Ishikawa (cell line): ENCODE measurements around the gene GJD4.

Experiments
- CEBPB ChIP-seq: IDR thresholded peaks from 2 replicates; pipeline ENCODE4 v1.6.1; 2012
- CREB1 ChIP-seq: IDR thresholded peaks from 2 replicates; pipeline ENCODE4 v1.6.1; 2012; ENCODE audit warnings: low read depth
- EGR1 ChIP-seq: IDR thresholded peaks from 2 replicates; pipeline ENCODE4 v1.6.1; 2012
- EP300 ChIP-seq: IDR thresholded peaks from 2 replicates; pipeline ENCODE4 v1.6.1; 2012; ENCODE audit warnings: borderline replicate concordance
- FOXM1 ChIP-seq: IDR thresholded peaks from 2 replicates; pipeline ENCODE4 v1.6.1; 2012; ENCODE audit warnings: low read depth, borderline replicate concordance
- MAX ChIP-seq: IDR thresholded peaks from 2 replicates; pipeline ENCODE4 v1.6.1; 2012
- NFIC ChIP-seq: IDR thresholded peaks from 2 replicates; pipeline ENCODE4 v1.6.1; 2012
- RAD21 ChIP-seq: IDR thresholded peaks from 2 replicates; pipeline ENCODE4 v1.6.1; 2012; ENCODE audit warnings: low read depth
- REST ChIP-seq: IDR thresholded peaks from 2 replicates; pipeline ENCODE4 v1.6.1; 2012; ENCODE audit warnings: low read depth, mild to moderate bottlenecking
- TAF1 ChIP-seq: IDR thresholded peaks from 2 replicates; pipeline ENCODE4 v1.6.1; 2012; ENCODE audit warnings: low read depth, mild to moderate bottlenecking
- TCF12 ChIP-seq: IDR thresholded peaks from 2 replicates; pipeline ENCODE4 v1.6.1; 2012; ENCODE audit warnings: low read depth
- TEAD4 ChIP-seq: IDR thresholded peaks from 2 replicates; pipeline ENCODE4 v1.6.1; 2012
- USF1 ChIP-seq: IDR thresholded peaks from 2 replicates; pipeline ENCODE4 v1.6.1; 2012
- YY1 ChIP-seq: IDR thresholded peaks from 2 replicates; pipeline ENCODE4 v1.6.1; 2012; ENCODE audit warnings: low read depth
- ZBTB7A ChIP-seq: IDR thresholded peaks from 2 replicates; pipeline ENCODE4 v1.6.1; 2012; ENCODE audit warnings: low read depth

The GJD4 gene

GRCh38 chr10:35594115-35595079 is 10.7 kb upstream of the GJD4 start:
- no peak for TF ChIP-seq CREB1
- no peak for TF ChIP-seq NFIC
- no peak for TF ChIP-seq TAF1

GRCh38 chr10:35595106-35595505 is 10.0 kb upstream of the GJD4 start:
- no peak for TF ChIP-seq REST
- no peak for TF ChIP-seq FOXM1
- no peak for TF ChIP-seq RAD21
- TF ChIP-seq TCF12 = no peak

- no peak for TF ChIP-seq TCF12
- TF ChIP-seq RAD21 = peak; percentile 30; the same call in 1 of the 2 replicates
- no peak for TF ChIP-seq NFIC
These were observed 6.8 kb upstream of the GJD4 start for GRCh38 chr10:35598379-35598778.

- TF ChIP-seq USF1 (no peak), EP300 (no peak), CEBPB (no peak), EGR1 (no peak), TAF1 (no peak), MAX (no peak), REST (no peak), TEAD4 (no peak), NFIC (no peak), FOXM1 (no peak)
These were observed 4.9 kb upstream of the GJD4 start for GRCh38 chr10:35600193-35600592.

- TF ChIP-seq TEAD4 (no peak), YY1 (no peak), NFIC (no peak), TCF12 (no peak), EP300 (no peak), TAF1 (no peak), FOXM1 (no peak), MAX (no peak), USF1 (no peak), CREB1 (no peak), EGR1 (no peak), CEBPB (no peak), RAD21 (no peak), ZBTB7A (no peak), REST (no peak)
These were observed 1.3 kb downstream of the GJD4 start for GRCh38 chr10:35606430-35606829.
